ENCODE data around the gene ZNF423. TPM values are rescaled to one million over a fixed set of nuclear protein-coding genes. Genes with fewer than 3 reads are reported as not detected.

Gene ZNF423
- total RNA-seq, 1 experiment from 2014 or later, result 0.49 TPM

- POLR2A ChIA-PET, result interaction anchor here (0.6 kb wide), 1 partner anchor 120 kb away, joined by 5 read pairs; no protein-coding TSS in a partner anchor
- DNase-seq (ENCODE audit: low read depth, low spot score) (no peak), ATAC-seq (no peak)
- Histone ChIP-seq H3K4me3 (ENCODE audit: low read depth in 2 of 2, low read length in 2 of 2) (no peak overlapping the region), H3K36me3 (ENCODE audit: control insufficient read depth, insufficient read depth, low read length) (no peaks in the 10 kb centered on the region), H3K27me3 (ENCODE audit: control insufficient read depth, insufficient read depth, low read length) (no peaks in the 10 kb centered on the region), H3K4me1 (ENCODE audit: control insufficient read depth, insufficient read depth, low read length) (no peaks in the 10 kb centered on the region), H3K27ac (ENCODE audit: low read length) (no peak overlapping the region), H3K9me3 (ENCODE audit: control insufficient read depth, insufficient read depth, low read depth, low read length) (no peaks in the 10 kb centered on the region)
- TF ChIP-seq REST (IDR thresholded peaks at IDR 0.05; ENCODE audit: insufficient read depth in 1 of 2, low read depth in 2 of 2, low read length in 1 of 2) (no peak), CTCF (IDR thresholded peaks at IDR 0.05) (no peak), SIN3A (IDR thresholded peaks at IDR 0.05; ENCODE audit: borderline replicate concordance, insufficient read depth, low read depth, low read length) (no peak), TCF7L2 (IDR thresholded peaks at IDR 0.05; ENCODE audit: low read depth, low read length) (no peak), POLR2AphosphoS5 (IDR thresholded peaks at IDR 0.05; ENCODE audit: low read depth, low read length) (no peak)
- no TSS peak for BruUV-seq (replicated peaks)
- intact Hi-C loops (cut with micrococcal nuclease; ENCODE audit: unreplicated experiment) (no loop called here), in situ Hi-C loops (cut with HindIII; ENCODE audit: low pct_unique_long_range_greater_than_20kb, low sequenced_read_pairs) (no loop called here)
- CTCF ChIA-PET, result no interaction called here
Measured at GRCh38 chr16:49528060-49528865, 327.6 kb downstream of the ZNF423 start.

GRCh38 chr16:49527611-49528010 is 328.3 kb downstream of the ZNF423 start:
- intact Hi-C loops (cut with micrococcal nuclease; ENCODE audit: unreplicated experiment), result no loop called here
- ATAC-seq (no peak), DNase-seq (ENCODE audit: low read depth, low spot score) (no peak)
- Histone ChIP-seq H3K36me3 (ENCODE audit: control insufficient read depth, insufficient read depth, low read length) (no peaks in the 10 kb centered on the region), H3K9me3 (ENCODE audit: control insufficient read depth, insufficient read depth, low read depth, low read length) (no peaks in the 10 kb centered on the region), H3K27me3 (ENCODE audit: control insufficient read depth, insufficient read depth, low read length) (no peaks in the 10 kb centered on the region), H3K27ac (ENCODE audit: low read length) (no peak overlapping the region), H3K4me3 (ENCODE audit: low read depth in 2 of 2, low read length in 2 of 2) (no peak overlapping the region), H3K4me1 (ENCODE audit: control insufficient read depth, insufficient read depth, low read length) (no peaks in the 10 kb centered on the region)
- no TSS peak for BruUV-seq (replicated peaks)
- ChIA-PET CTCF (no interaction called here), POLR2A (no interaction called here)
- in situ Hi-C loops (cut with HindIII; ENCODE audit: low pct_unique_long_range_greater_than_20kb, low sequenced_read_pairs), result no loop called here
- TF ChIP-seq REST (IDR thresholded peaks at IDR 0.05; ENCODE audit: insufficient read depth in 1 of 2, low read depth in 2 of 2, low read length in 1 of 2) (no peak), TCF7L2 (IDR thresholded peaks at IDR 0.05; ENCODE audit: low read depth, low read length) (no peak), SIN3A (IDR thresholded peaks at IDR 0.05; ENCODE audit: borderline replicate concordance, insufficient read depth, low read depth, low read length) (no peak), CTCF (IDR thresholded peaks at IDR 0.05) (no peak), POLR2AphosphoS5 (IDR thresholded peaks at IDR 0.05; ENCODE audit: low read depth, low read length) (no peak)
